H9 (cell line): ENCODE measurements around the gene PARP6. TPM values are rescaled to one million over a fixed set of nuclear protein-coding genes. Genes with fewer than 3 reads are reported as not detected.
A peak's percentile ranks its signal among the peaks of the same experiment; 100 is the strongest.

Experiments used
- DNase-seq: peaks from one replicate; pipeline ENCODE4 v3.0.0-alpha.2; 2017
- H2AFZ ChIP-seq: one replicate; pipeline ENCODE4 v1.6.1; 2013; ENCODE audit warnings: mild to moderate bottlenecking, low read length, control low read depth, moderate library complexity
- H2AK5ac ChIP-seq: 2 replicates; pipeline ENCODE4 v1.6.1; 2013; ENCODE audit warnings: low read length, control low read depth, mixed read lengths; ENCODE audit not compliant: insufficient read length
- H2BK120ac ChIP-seq: one replicate; pipeline ENCODE4 v1.6.1; 2013; ENCODE audit warnings: low read depth, mild to moderate bottlenecking, low read length, control low read depth, inconsistent platforms; ENCODE audit not compliant: poor library complexity, severe bottlenecking
- H2BK12ac ChIP-seq: 2 replicates; pipeline ENCODE4 v1.6.1; 2013; ENCODE audit warnings: low read length, control low read depth, mixed read lengths, low read depth; ENCODE audit not compliant: insufficient read length
- H2BK15ac ChIP-seq: 2 replicates; pipeline ENCODE4 v1.6.1; 2013; ENCODE audit warnings: low read depth, low read length, control low read depth
- H2BK20ac ChIP-seq: one replicate; pipeline ENCODE4 v1.6.1; 2013; ENCODE audit warnings: low read depth, mild to moderate bottlenecking, low read length, control low read depth, inconsistent platforms; ENCODE audit not compliant: poor library complexity, severe bottlenecking
- H2BK5ac ChIP-seq: 2 replicates; pipeline ENCODE4 v1.6.1; 2013; ENCODE audit warnings: low read length, control low read depth, mixed read lengths; ENCODE audit not compliant: insufficient read length
- H3K14ac ChIP-seq: 2 replicates; pipeline ENCODE4 v1.6.1; 2013; ENCODE audit warnings: low read length, control low read depth; ENCODE audit not compliant: insufficient read depth
- H3K18ac ChIP-seq: 2 replicates; pipeline ENCODE4 v1.6.1; 2013; ENCODE audit warnings: low read depth, mild to moderate bottlenecking, mixed read lengths, low read length, control low read depth; ENCODE audit not compliant: insufficient read length
- H3K23ac ChIP-seq: 2 replicates; pipeline ENCODE4 v1.6.1; 2013; ENCODE audit warnings: low read length, control low read depth, mixed read lengths, low read depth; ENCODE audit not compliant: insufficient read length
- H3K23me2 ChIP-seq: 2 replicates; pipeline ENCODE4 v1.6.1; 2013; ENCODE audit warnings: low read depth, mild to moderate bottlenecking, mixed read lengths, low read length, control low read depth; ENCODE audit not compliant: insufficient read length, poor library complexity, severe bottlenecking
- H3K27ac ChIP-seq: 2 replicates; pipeline ENCODE4 v1.5.1; 2013; ENCODE audit warnings: low read length, control low read depth, mixed read lengths, low read depth; ENCODE audit not compliant: insufficient read length
- H3K27me3 ChIP-seq: 2 replicates; pipeline ENCODE4 v1.6.1; 2013; ENCODE audit warnings: low read length, control low read depth, inconsistent platforms; ENCODE audit not compliant: insufficient read depth
- H3K4ac ChIP-seq: 2 replicates; pipeline ENCODE4 v1.6.1; 2013; ENCODE audit warnings: low read depth, mild to moderate bottlenecking, control low read depth, inconsistent platforms, low read length, moderate library complexity
- H3K4me1 ChIP-seq: 2 replicates; pipeline ENCODE4 v1.6.1; 2013; ENCODE audit warnings: low read length, control low read depth, inconsistent platforms; ENCODE audit not compliant: insufficient read depth
- H3K4me2 ChIP-seq: 2 replicates; pipeline ENCODE4 v1.6.1; 2013; ENCODE audit warnings: low read length, control low read depth, mixed read lengths; ENCODE audit not compliant: insufficient read length, insufficient read depth
- H3K56ac ChIP-seq: 2 replicates; pipeline ENCODE4 v1.6.1; 2013; ENCODE audit warnings: low read depth, mild to moderate bottlenecking, mixed read lengths, low read length, control low read depth; ENCODE audit not compliant: insufficient read length
- H3K79me1 ChIP-seq: 2 replicates; pipeline ENCODE4 v1.6.1; 2013; ENCODE audit warnings: low read depth, mild to moderate bottlenecking, moderate library complexity, low read length, control low read depth, inconsistent platforms; ENCODE audit not compliant: insufficient read depth, poor library complexity, severe bottlenecking
- H3K79me2 ChIP-seq: 2 replicates; pipeline ENCODE4 v1.6.1; 2013; ENCODE audit warnings: low read length, control low read depth, inconsistent platforms; ENCODE audit not compliant: insufficient read depth
- H3K9ac ChIP-seq: 2 replicates; pipeline ENCODE4 v1.6.1; 2013; ENCODE audit warnings: low read length, control low read depth, mixed read lengths; ENCODE audit not compliant: insufficient read length; ENCODE audit errors: extremely low read depth
- H3K9me3 ChIP-seq: one replicate; pipeline ENCODE4 v1.6.1; 2013; ENCODE audit warnings: low read depth, low read length, inconsistent platforms; ENCODE audit not compliant: control insufficient read depth
- H3T11ph ChIP-seq: one replicate; pipeline ENCODE4 v1.6.1; 2013; ENCODE audit warnings: mild to moderate bottlenecking, low read length, control low read depth, inconsistent platforms
- H4K20me1 ChIP-seq: one replicate; pipeline ENCODE4 v1.6.1; 2013; ENCODE audit not compliant: control insufficient read depth, insufficient read length, insufficient read depth
- H4K5ac ChIP-seq: 2 replicates; pipeline ENCODE4 v1.6.1; 2013; ENCODE audit warnings: low read depth, mild to moderate bottlenecking, mixed read lengths, low read length, control low read depth; ENCODE audit not compliant: insufficient read length
- H4K8ac ChIP-seq: replicated peaks from 2 replicates; pipeline ENCODE4 v1.6.1; 2013; ENCODE audit warnings: low read length, control low read depth, mixed read lengths, low read depth; ENCODE audit not compliant: insufficient read length
- H4K91ac ChIP-seq: 2 replicates; pipeline ENCODE4 v1.6.1; 2013; ENCODE audit warnings: low read depth, mild to moderate bottlenecking, moderate library complexity, mixed read lengths, low read length, control low read depth; ENCODE audit not compliant: insufficient read length
- H3K27ac Mint-ChIP-seq, 3 experiments: 2 replicates in 2 of 3; 3 replicates in 1 of 3; pipeline ENCODE4 v1.8.0; 2020 to 2021; ENCODE audit warnings: mixed read lengths in 3 of 3, mild to moderate bottlenecking in 1 of 3, moderate library complexity in 1 of 3
- H3K27me3 Mint-ChIP-seq: 2 replicates; pipeline ENCODE4 v1.8.0; 2021; ENCODE audit warnings: low read depth, mild to moderate bottlenecking, moderate library complexity, mixed read lengths
- H3K36me3 Mint-ChIP-seq, 3 experiments: 2 replicates in 2 of 3; 3 replicates in 1 of 3; pipeline ENCODE4 v1.8.0; 2020 to 2021; ENCODE audit warnings: low read depth in 3 of 3, mixed read lengths in 3 of 3; ENCODE audit not compliant: insufficient read depth in 1 of 3
- H3K4me1 Mint-ChIP-seq, 2 experiments: 2 replicates each; pipeline ENCODE4 v1.8.0; 2020; ENCODE audit warnings: mixed read lengths in 2 of 2
- H3K4me3 Mint-ChIP-seq, 2 experiments: 2 replicates in 1 of 2; 3 replicates in 1 of 2; pipeline ENCODE4 v1.8.0; 2020 to 2021; ENCODE audit warnings: mild to moderate bottlenecking in 2 of 2, mixed read lengths in 2 of 2, moderate library complexity in 1 of 2
- H3K9me3 Mint-ChIP-seq, 2 experiments: 2 replicates in 1 of 2; 3 replicates in 1 of 2; pipeline ENCODE4 v1.8.0; 2020; ENCODE audit warnings: mild to moderate bottlenecking in 2 of 2, mixed read lengths in 2 of 2, moderate library complexity in 1 of 2
- CTCF ChIP-seq: fragments of 200-600 bp; sonication (generic); conservative IDR thresholded peaks from 3 replicates; pipeline ENCODE4 v1.8.0; 2021; ENCODE audit warnings: antibody characterized with exemption, mild to moderate bottlenecking
- WGBS: extraction: QIAGEN DNeasy Blood & Tissue Kit; methylation state at CpG from one replicate; pipeline ENCODE4 v1.1.7; 2013; ENCODE audit warnings: missing lambda C conversion rate, low lambda C conversion rate, mixed read lengths; ENCODE audit not compliant: insufficient read length; ENCODE audit errors: extremely low coverage; 5-methylcytosine and 5-hydroxymethylcytosine counted together
- total RNA-seq: library from RNA; stranded (reverse); gene quantifications from 2 replicates; pipeline ENCODE4 v1.2.1, GENCODE V29; 2021

The PARP6 gene
- total RNA-seq, 1 experiment from 2014 or later, result 54.4 TPM

- no peak overlapping the region for H4K5ac ChIP-seq
- H4K20me1 ChIP-seq, result no peaks in the 10 kb centered on the region
- peaks cover 13% of the 10 kb centered on the region for H3K27me3 Mint-ChIP-seq
- H3K4me1 Mint-ChIP-seq, result no peaks in the 10 kb centered on the region
- H4K91ac ChIP-seq, result no peak overlapping the region
- no peak overlapping the region for H2BK5ac ChIP-seq
- H3K27ac ChIP-seq, result no peak overlapping the region
- H3K56ac ChIP-seq, result no peak overlapping the region
- peaks cover 2% of the 10 kb centered on the region; the same call in 1 of the 2 replicates for H3K27me3 ChIP-seq
- H3K4me2 ChIP-seq, result no peak overlapping the region
- H2BK20ac ChIP-seq, result no peak overlapping the region
- H3K36me3 Mint-ChIP-seq, result no peaks in the 10 kb centered on the region
- H2BK12ac ChIP-seq, result no peak overlapping the region
- H2BK120ac ChIP-seq, result no peak overlapping the region
- H3K23me2 ChIP-seq, result no peaks in the 10 kb centered on the region
- no peaks in the 10 kb centered on the region for H3K9me3 ChIP-seq
- DNase-seq, result peak; percentile 72
- H3K27ac Mint-ChIP-seq, result no peak overlapping the region
- H3K4me1 ChIP-seq, result no peaks in the 10 kb centered on the region
- peak; percentile 83 for TF ChIP-seq CTCF
- no peak overlapping the region for H3K9ac ChIP-seq
- WGBS, result no CpG with 5 or more reads among the region's 10 CpGs
- H3K79me1 ChIP-seq, result no peaks in the 10 kb centered on the region
- H3K4me3 Mint-ChIP-seq, result peak overlapping the region in 1 of 2 experiments; percentile 12; a peak in 1 of 5 replicates
- H4K8ac ChIP-seq, result no peak overlapping the region
- no peaks in the 10 kb centered on the region for H3K9me3 Mint-ChIP-seq
- no peak overlapping the region for H2AFZ ChIP-seq
- no peak overlapping the region for H3K14ac ChIP-seq
- no peak overlapping the region for H3T11ph ChIP-seq
- H3K79me2 ChIP-seq, result no peaks in the 10 kb centered on the region
- H3K18ac ChIP-seq, result no peak overlapping the region
- no peak overlapping the region for H3K4ac ChIP-seq
- H2AK5ac ChIP-seq, result no peak overlapping the region
- H3K23ac ChIP-seq, result no peak overlapping the region
- H2BK15ac ChIP-seq, result no peak overlapping the region
Measured at GRCh38 chr15:72285927-72286516, 13.7 kb upstream of the PARP6 start.
